LNCaP clone FGC (cell line): ENCODE results near the gene FSTL4.
A peak's percentile ranks its signal among the peaks of the same experiment; 100 is the strongest.

ENCODE experiments used
- DNase-seq: peaks from one replicate; pipeline ENCODE4 v3.0.0-alpha.2; 2011; ENCODE audit warnings: low read depth
- H3K4me3 ChIP-seq: 2 replicates; pipeline ENCODE4 v1.5.1; 2011; ENCODE audit warnings: mild to moderate bottlenecking, low read depth, low read length, control low read depth
- TF ChIP-seq, protein P1 (sequence below): IDR thresholded peaks from 2 replicates; pipeline ENCODE4 v1.5.1; 2012; ENCODE audit warnings: mild to moderate bottlenecking; ENCODE audit not compliant: control insufficient read depth, insufficient read depth; ENCODE audit errors: extremely low read depth

The FSTL4 gene

DNA sequence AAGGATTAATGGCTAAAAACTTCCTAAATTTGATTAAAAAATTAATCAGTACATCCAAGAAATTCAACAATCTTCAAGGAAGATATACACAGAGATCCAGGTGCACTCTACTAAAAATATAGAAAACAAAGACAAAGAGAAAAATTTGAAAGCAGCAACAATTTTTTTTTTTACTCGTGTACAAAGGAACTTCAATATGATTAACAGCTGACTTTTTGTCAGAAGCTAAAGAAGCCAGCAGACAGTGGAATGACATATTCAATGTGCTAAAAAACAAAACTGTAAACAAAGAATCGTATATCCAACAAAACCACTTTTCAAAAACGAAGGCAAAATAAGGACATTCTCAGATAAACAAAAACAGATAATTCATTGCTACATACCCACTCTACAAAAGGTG lies 234.6 kb downstream of the FSTL4 start:
- TF ChIP-seq, protein P1, sequence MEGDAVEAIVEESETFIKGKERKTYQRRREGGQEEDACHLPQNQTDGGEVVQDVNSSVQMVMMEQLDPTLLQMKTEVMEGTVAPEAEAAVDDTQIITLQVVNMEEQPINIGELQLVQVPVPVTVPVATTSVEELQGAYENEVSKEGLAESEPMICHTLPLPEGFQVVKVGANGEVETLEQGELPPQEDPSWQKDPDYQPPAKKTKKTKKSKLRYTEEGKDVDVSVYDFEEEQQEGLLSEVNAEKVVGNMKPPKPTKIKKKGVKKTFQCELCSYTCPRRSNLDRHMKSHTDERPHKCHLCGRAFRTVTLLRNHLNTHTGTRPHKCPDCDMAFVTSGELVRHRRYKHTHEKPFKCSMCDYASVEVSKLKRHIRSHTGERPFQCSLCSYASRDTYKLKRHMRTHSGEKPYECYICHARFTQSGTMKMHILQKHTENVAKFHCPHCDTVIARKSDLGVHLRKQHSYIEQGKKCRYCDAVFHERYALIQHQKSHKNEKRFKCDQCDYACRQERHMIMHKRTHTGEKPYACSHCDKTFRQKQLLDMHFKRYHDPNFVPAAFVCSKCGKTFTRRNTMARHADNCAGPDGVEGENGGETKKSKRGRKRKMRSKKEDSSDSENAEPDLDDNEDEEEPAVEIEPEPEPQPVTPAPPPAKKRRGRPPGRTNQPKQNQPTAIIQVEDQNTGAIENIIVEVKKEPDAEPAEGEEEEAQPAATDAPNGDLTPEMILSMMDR = no peak
- no peak for DNase-seq
- no peak overlapping the region for H3K4me3 ChIP-seq

- TF ChIP-seq, protein P1 = no peak
- no peak overlapping the region for H3K4me3 ChIP-seq
- DNase-seq = no peak
Measured at GRCh38 chr5:133376986-133377385, 235.4 kb downstream of the FSTL4 start.

- TF ChIP-seq, protein P1 = no peak
- DNase-seq = no peak
Measured at GRCh38 chr5:133373121-133373870, 239.0 kb downstream of the FSTL4 start.

GRCh38 chr5:133372293-133372937 lies 239.9 kb downstream of the FSTL4 start:
- H3K4me3 ChIP-seq = no peak overlapping the region
- DNase-seq = peak; percentile 49
- TF ChIP-seq, protein P1 = no peak

More at GRCh38 chr5:133373121-133373870, 239.0 kb downstream of the FSTL4 start:
- no peak overlapping the region for H3K4me3 ChIP-seq

- no peak overlapping the region for H3K4me3 ChIP-seq
- no peak for DNase-seq
- TF ChIP-seq, protein P1 = no peak
Measured at GRCh38 chr5:133371371-133372155, 240.8 kb downstream of the FSTL4 start.

DNA sequence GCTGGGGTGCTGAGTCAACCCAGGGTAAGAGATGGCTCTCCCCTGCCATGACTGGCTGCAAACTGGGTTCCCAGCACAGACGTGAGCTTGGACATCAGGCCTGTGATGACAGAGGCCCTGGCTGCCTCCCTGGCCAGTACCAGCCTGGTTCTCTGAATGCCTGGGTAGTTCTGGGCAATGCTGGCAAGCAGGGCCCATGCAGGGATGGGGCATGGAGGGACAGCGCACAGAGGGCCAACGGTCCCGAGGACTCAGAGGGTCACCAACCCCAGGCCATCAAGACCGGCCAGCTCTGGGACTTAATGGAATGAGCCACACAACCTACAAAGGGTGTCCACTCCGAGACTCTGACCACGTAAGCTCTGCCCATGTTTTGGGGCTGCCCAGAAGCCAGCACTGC lies 241.4 kb downstream of the FSTL4 start:
- DNase-seq = no peak
- TF ChIP-seq, protein P1 = no peak
- H3K4me3 ChIP-seq = no peak overlapping the region
